Inferior parietal cortex (tissue), 1 donor: ENCODE data around the gene TBC1D9.

ENCODE experiments used
- DNase-seq: peaks from one replicate; pipeline ENCODE4 v3.0.0-alpha.2; 2016; ENCODE audit errors: extremely low spot score

TBC1D9 gene

DNA sequence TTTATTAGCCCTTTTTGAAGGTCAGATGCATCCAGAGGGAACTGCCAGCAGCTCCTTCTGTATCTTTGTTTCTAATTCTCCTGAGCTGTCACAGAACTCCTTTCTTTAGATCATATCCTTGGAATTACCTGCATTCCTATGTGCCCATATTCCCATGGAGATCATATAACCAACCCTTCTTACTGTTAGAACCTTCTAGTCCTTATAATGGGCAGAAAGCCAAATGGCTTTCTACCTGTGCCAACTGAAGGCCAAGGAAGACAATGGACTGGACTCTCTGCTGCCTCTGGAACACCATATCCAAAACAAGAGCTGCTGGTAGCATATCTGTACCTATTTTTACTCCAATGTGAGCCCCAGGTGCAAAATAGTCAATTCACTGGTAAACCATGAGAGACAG, 60.7 kb downstream of the TBC1D9 start:
- no peak for DNase-seq

- DNase-seq, result no peak
Measured at GRCh38 chr4:140693562-140693961, 62.6 kb downstream of the TBC1D9 start.

DNA sequence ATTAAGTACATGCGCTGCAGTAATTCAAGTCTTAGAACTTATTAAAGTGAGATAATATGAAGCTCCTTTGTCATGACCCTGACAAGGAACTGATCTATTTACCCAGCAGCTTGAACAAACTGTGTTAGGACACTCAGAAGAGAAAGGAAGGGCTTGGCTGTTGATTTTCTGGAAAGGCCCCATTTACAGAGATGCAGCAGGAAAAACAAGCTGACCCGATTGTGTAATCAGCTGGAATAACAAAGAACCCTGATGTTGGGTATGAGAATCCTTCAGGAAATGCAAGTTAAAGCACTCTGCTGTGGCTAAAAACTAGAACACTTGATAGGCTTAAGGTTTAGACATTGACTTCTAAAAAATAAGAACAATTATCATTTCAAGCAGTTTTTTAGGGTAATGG, 64.8 kb downstream of the TBC1D9 start:
- DNase-seq, result no peak

DNA sequence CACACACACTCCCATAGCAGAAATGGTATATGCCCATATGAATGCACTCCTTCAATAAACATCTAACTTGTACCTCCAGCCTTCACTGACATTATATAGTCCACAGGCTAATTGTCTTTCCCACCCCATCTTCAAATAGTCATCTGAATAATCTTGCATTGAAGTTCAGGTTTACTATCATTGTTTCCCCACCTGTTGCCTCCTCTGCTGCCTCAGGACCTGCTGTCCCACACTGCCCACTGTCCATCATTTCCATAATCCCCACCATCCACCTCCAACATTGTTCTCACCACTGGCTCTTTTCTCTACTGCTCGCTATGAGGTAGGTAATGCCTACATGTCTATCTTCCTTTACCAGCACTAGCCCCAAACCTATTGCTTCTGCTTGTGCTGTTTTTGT, 66.1 kb downstream of the TBC1D9 start:
- DNase-seq, result no peak

DNA sequence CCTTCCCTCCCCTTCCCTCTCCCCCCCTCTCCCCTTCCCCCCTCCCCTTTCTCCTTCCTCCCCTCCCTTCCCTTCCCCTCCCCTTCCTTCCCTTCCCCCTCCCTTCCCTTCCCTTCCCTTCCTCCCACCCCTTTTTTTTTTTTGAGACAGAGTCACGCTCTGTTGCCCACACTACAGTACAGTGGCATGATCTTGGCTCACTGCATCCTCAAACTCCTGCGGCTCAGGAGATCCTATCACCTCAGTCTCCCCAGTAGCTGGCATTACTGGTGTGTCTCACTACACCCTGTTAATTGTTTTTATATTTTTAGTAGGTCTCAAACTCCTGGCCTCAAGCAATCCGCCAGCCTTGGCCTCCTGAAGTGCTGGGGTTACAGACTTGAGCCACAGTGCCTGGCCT, 66.6 kb downstream of the TBC1D9 start:
- no peak for DNase-seq

DNA sequence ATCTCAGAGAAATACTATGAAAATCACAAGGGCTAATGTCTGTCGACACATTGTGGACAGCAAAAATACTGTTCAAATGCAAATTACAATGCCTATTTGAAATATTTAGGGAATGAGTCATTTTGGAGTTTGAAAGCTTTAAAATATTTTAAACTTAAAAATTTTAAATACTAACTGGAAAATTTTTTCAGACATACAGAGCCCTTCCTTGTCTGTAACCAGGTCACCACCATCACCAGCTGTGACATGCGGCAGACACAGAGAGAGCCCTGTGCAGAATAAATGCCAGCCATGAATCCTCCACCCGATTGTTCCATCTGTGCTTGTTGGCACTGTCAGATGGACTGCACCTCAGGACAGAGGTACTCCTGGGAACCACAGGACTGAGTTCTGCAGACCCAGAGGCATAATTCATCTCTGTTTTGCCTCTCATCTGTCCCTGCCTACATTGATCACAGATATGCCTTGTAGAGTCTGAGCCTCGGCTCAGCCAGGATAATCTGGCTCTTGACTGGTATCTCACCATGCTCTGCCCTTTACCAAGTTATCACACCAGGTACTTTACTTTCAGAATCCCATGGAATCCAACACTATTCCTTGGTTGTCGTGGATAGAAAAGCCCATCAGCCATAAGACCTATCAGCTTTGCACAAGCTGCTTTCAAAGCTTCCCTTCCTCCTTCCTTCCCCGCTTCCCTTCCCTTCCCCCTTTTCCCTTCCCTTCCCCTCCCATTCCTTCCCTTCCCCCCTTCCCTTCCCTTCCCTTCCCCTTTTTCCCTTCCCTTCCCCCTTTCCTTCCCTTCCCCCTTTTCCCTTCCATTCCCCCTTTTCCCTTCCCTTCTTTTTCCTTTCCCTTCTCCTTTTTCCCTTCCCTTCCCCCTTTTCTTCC, 67.2 kb downstream of the TBC1D9 start:
- no peak for DNase-seq

GRCh38 chr4:140686796-140687195, 69.4 kb downstream of the TBC1D9 start:
- DNase-seq, result no peak

DNA sequence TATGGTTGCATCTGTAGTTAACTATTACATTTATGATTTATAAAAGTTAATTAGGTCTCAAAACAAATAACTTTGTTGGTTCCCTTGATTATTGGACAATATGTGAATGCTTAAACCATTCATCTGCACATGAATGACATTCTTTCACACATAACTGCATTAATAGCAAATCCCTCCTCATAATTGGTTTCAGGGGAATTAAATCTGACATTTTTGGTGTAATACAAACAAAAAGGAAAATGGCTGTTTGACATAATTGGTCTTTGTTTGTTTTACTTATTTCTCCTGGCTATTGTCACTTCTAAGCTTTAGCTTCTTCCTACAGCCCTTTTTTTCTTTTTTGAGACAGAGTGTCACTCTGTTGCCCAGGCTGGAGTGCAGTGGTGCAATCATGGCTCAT, 71.9 kb downstream of the TBC1D9 start:
- no peak for DNase-seq

DNA sequence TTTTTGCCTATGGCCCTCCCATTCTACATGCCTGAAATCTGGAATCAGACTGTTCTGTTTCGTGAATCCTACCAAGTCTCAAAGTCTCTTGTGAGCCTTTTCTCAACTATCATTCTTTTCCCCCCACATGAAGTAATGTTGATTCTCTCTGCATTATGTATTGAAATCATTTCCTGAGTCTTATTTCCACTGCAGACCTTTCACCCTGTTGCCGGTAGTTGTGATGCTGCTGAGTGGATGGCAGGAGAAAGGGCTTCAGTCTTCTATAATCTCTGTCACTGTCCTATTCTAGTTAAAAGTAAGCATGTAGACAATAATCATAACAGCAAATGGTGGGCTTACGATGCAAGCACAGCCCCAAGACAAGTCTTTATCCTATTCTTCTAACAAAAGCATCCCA, 75.0 kb downstream of the TBC1D9 start:
- no peak for DNase-seq

- DNase-seq, result no peak
Measured at GRCh38 chr4:140680686-140681085, 75.5 kb downstream of the TBC1D9 start.

DNA sequence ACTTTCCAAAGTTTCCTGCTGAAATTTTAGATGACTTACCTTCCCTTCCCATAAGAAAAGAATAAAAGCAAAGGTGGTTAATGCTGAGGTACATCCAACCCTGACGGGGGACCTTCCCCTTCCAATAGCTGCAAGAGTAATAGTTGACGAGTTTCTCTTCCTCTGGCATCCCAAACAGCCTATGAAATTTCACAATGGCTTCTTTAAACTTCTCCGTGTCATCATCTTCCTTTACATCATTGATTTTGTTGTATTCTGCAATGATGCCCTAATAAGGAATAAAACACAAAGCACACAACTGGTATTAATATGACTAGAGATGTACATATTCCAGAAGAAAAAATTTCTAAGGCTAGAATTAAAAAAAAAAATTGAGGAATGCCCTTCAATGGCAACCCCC, 76.6 kb downstream of the TBC1D9 start:
- no peak for DNase-seq

GRCh38 chr4:140675599-140676231, 80.5 kb downstream of the TBC1D9 start:
- no peak for DNase-seq

DNA sequence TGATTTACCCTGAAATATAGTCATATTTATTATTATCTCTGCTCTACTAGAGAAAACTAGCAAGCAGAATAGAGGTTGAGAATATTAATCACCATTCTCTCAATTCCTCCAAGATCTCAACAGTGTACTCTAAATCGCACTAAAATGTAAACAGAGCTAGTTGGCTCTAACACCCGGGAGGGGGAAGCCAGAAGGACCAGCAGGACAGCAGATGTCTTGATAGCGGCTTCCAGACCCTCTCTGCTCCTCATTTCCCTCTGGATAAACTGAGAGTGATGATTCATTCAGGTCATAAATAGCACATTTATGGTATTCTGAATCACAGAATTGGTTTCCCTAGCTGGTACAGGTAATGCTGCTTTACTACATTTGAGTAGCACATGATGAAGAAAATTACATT, 82.5 kb downstream of the TBC1D9 start:
- DNase-seq, result no peak

DNA sequence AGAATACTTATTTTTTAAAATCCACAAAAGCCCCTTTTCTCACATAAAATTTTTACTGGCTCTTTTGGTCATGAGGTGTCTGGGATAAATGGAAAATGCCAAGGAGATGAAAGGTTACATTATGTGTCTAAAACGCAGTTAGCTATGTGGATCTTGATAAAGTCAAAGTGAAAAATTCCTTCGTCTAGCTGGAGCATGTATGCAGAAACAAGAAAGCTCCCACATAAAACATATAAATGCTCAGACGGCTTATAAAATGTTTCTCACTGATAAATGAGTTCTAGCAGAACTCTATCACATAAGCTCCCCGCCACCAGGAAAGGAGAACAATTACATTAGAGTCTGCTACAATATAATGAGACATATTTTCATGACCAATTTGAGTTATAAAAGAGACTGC, 83.8 kb downstream of the TBC1D9 start:
- no peak for DNase-seq

DNA sequence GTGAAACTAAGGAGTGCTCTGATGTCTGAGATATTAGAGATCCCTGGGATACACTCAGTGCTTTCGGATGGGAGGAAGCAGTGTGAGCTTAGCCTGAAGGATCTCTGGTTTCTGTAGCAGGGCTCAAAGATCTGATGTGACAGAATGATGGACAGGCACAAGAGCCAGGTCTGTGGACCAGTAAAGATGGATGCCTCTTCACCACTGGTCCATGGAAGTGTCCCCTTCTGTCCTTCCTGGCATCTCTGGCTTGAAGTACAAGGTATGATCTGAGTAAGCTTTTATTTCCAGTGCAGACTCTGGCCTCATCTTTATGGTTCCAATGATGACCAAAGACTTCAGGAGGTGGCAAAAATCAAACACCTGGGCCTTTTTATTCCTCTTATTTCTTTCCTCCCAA, 88.1 kb downstream of the TBC1D9 start:
- DNase-seq, result no peak

- DNase-seq, result no peak
Measured at GRCh38 chr4:140666889-140667614, 89.1 kb downstream of the TBC1D9 start.

- no peak for DNase-seq
Measured at GRCh38 chr4:140662082-140662869, 93.9 kb downstream of the TBC1D9 start.

- DNase-seq, result no peak
Measured at GRCh38 chr4:140661550-140661949, 94.6 kb downstream of the TBC1D9 start.

- no peak for DNase-seq
Measured at GRCh38 chr4:140659943-140660700, 96.1 kb downstream of the TBC1D9 start.

- DNase-seq, result no peak
Measured at GRCh38 chr4:140654495-140654814, 101.7 kb downstream of the TBC1D9 start.
